GM12891 (cell line): ENCODE measurements around the gene DUSP22.
"Not testable (repeated sequence)": the region's sequence is repeated elsewhere in the genome, so short reads cannot be mapped to it uniquely, and the experiment has no call there.

Experiments used
- DNase-seq: peaks from one replicate; pipeline ENCODE4 v3.0.0; 2011; ENCODE audit warnings: low spot score; ENCODE audit not compliant: insufficient read length
- FAIRE-seq: peaks from 2 replicates; lab custom pipeline; 2011; peaks lifted over from hg19 to GRCh38; lab: Jason Lieb, UNC
- PAX5 ChIP-seq: IDR thresholded peaks from 2 replicates; pipeline ENCODE4 v1.6.1; 2011; ENCODE audit warnings: low read length, moderate library complexity, mild to moderate bottlenecking; ENCODE audit not compliant: insufficient read depth, severe bottlenecking
- POLR2A ChIP-seq: IDR thresholded peaks from 2 replicates; pipeline ENCODE4 v1.6.1; 2011; ENCODE audit warnings: low read depth, low read length, control low read depth
- POLR2AphosphoS5 ChIP-seq: IDR thresholded peaks from 2 replicates; pipeline ENCODE4 v1.6.1; 2011; ENCODE audit warnings: low read depth, low read length, control low read depth
- POU2F2 ChIP-seq: IDR thresholded peaks from 2 replicates; pipeline ENCODE4 v1.6.1; 2011; ENCODE audit warnings: low read depth, mild to moderate bottlenecking, control low read depth, low read length, moderate library complexity
- SPI1 ChIP-seq: IDR thresholded peaks from 2 replicates; pipeline ENCODE4 v1.6.1; 2011; ENCODE audit warnings: low read depth, low read length, control low read depth
- TAF1 ChIP-seq: IDR thresholded peaks from 2 replicates; pipeline ENCODE4 v1.6.1; 2011; ENCODE audit warnings: low read depth, low read length, control low read depth

DUSP22 gene

DNA sequence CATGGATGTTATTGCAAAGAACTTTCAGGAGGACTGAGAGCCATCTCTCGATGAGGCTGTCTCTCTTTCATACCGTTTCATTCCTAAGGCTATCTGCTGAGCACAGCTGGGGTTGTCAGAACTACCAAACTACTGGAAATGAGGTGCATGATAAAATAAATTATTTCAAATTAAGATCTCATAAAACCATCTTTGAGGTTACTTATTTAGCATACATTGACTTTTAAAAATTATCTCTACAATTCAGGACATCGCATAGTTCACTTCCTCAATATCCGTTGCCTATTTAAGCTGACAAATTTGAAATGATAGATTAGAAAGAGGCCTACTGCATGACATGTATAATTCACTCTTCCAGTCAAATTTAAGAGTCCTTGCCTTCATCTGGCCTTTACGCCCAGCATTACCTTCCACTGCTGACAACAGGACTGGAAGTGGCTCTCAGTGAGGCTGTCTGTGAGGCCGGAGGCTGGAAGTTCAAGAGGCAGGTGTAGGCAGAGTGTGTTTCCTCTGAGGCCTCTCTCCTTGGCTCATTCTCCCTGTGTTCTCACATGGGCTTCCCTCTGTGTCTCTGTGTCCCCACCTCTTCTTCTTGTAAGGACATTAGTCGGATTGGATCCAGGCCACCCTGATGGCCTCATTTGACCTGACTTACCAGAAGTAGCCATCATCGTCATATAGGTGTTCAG, 12.8 kb upstream of the DUSP22 start:
- TF ChIP-seq PAX5 (no peak), POLR2AphosphoS5 (no peak), POU2F2 (no peak), POLR2A (no peak), TAF1 (no peak), SPI1 (no peak)

GRCh38 chr6:280775-281468, 11.4 kb upstream of the DUSP22 start:
- DNase-seq (no peak), FAIRE-seq (no peak)
- TF ChIP-seq POLR2AphosphoS5: no peak
- no peak for TF ChIP-seq PAX5
- no peak for TF ChIP-seq POU2F2
- no peak for TF ChIP-seq POLR2A
- no peak for TF ChIP-seq SPI1
- TF ChIP-seq TAF1: no peak

More for the DNA sequence above, 12.8 kb upstream of the DUSP22 start:
- no peak for DNase-seq
- no peak for FAIRE-seq

DNA sequence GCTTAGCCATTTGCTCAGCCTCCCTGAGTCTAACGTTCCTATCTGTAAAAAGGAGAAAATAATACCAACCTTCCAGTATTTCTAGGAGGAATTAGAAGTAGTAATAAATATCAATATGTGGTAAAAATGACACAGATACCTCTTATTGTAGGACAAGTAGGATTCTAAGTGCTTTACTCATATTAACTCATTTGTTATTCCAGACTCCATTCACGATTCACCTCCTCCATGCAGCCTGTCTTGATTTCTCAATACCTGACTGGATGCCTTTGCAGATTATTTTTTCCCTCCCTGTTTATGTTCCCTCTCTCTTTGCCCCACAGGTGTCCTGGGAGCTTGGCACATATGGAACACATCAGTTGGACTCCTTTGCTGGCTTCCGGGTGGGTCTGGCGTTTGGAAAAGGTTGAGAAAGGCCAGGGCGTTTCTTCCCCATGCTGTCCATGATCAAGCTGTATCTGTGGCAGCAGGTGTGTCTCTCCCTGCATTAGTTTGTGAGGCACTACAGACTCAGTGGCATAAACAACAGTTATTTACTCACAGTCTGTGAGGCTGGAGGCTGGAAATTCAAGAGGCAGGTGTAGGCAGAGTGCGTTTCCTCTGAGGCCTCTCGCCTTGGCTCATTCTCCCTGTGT, 10.7 kb upstream of the DUSP22 start:
- no peak for TF ChIP-seq POLR2AphosphoS5
- TF ChIP-seq TAF1: no peak
- no peak for TF ChIP-seq POU2F2
- TF ChIP-seq PAX5: no peak
- no peak for TF ChIP-seq SPI1
- no peak for TF ChIP-seq POLR2A
- no peak for FAIRE-seq
- no peak for DNase-seq

GRCh38 chr6:282177-282866, 10.0 kb upstream of the DUSP22 start:
- no peak for TF ChIP-seq POLR2A
- TF ChIP-seq POLR2AphosphoS5: no peak
- TF ChIP-seq SPI1: no peak
- TF ChIP-seq TAF1: no peak
- TF ChIP-seq PAX5: no peak
- TF ChIP-seq POU2F2: no peak
- DNase-seq (no peak), FAIRE-seq (no peak)

DNA sequence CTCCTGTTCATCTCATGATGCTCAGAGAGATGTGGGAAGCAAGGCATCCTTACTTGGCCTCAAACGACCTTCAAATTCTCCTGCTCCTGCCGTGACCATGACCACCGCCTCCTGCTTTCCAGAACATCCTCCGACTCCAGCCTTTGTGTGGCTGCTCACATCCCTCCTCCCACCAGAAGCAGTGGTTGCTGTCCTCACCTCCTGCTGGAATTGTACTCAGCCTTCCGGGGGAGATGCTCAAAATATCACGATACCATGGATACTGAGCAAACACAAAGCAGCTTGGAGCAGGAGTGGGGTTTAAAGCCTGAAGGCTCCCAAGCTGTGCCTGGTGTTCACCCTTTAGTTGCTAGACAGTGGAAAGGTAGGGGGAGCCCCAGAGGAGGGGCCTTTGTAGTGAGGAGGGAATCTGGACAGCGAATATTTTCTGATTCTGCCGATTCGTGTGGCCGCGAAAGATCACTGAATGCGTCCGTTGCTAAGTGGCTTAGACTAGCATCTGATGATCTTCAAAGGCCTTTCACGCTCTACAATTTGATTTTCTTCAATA, 9.3 kb upstream of the DUSP22 start:
- no peak for DNase-seq
- TF ChIP-seq TAF1: no peak
- TF ChIP-seq PAX5: no peak
- no peak for TF ChIP-seq POLR2A
- no peak for TF ChIP-seq POLR2AphosphoS5
- no peak for TF ChIP-seq POU2F2
- TF ChIP-seq SPI1: no peak
- no peak for FAIRE-seq

DNA sequence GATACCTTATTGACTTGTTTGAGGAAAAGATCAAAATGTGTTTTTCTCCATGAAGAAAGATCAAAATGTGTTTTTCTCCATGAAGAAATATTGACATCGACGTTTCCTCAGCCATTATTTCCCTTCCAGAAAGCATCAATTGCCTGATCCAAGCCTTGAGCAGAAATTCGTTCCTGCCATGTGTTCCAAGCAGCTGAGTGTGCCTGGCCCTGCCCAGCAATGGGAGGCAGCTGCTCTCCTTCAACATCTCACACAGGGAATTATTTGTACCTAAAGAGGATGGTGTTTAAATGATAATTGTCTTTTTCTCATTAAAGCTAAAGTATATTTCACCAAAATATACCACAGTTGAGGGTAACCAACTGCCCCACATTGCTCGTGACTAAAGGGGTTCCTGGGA, 7.8 kb upstream of the DUSP22 start:
- TF ChIP-seq POLR2AphosphoS5 (no peak), POLR2A (no peak), PAX5 (no peak), POU2F2 (no peak), SPI1 (no peak), TAF1 (no peak)
- DNase-seq (no peak), FAIRE-seq (no peak)

- FAIRE-seq: no peak
- no peak for TF ChIP-seq PAX5
Measured at GRCh38 chr6:285030-285771, 7.1 kb upstream of the DUSP22 start.

GRCh38 chr6:285902-286301, 6.4 kb upstream of the DUSP22 start:
- FAIRE-seq, DNase-seq: not testable (repeated sequence)

More at GRCh38 chr6:285030-285771, 7.1 kb upstream of the DUSP22 start:
- no peak for DNase-seq
